GM12865 (cell line): ENCODE measurements around the gene NUDT16L1.
"Not testable (repeated sequence)": the region's sequence is repeated elsewhere in the genome, so short reads cannot be mapped to it uniquely, and the experiment has no call there.

Experiments used
- DNase-seq: peaks from one replicate; pipeline ENCODE4 v3.0.0; 2010; ENCODE audit warnings: low read depth
- H3K4me3 ChIP-seq: 2 replicates; pipeline ENCODE4 v1.5.1; 2011; ENCODE audit warnings: mild to moderate bottlenecking, low read depth, low read length, control low read depth
- TF ChIP-seq, protein P1 (sequence below): IDR thresholded peaks from 2 replicates; pipeline ENCODE4 v1.5.1; 2011; ENCODE audit warnings: low read length, control low read depth, low read depth, inconsistent platforms; ENCODE audit not compliant: insufficient read depth; ENCODE audit errors: missing control alignments

NUDT16L1 gene

DNA sequence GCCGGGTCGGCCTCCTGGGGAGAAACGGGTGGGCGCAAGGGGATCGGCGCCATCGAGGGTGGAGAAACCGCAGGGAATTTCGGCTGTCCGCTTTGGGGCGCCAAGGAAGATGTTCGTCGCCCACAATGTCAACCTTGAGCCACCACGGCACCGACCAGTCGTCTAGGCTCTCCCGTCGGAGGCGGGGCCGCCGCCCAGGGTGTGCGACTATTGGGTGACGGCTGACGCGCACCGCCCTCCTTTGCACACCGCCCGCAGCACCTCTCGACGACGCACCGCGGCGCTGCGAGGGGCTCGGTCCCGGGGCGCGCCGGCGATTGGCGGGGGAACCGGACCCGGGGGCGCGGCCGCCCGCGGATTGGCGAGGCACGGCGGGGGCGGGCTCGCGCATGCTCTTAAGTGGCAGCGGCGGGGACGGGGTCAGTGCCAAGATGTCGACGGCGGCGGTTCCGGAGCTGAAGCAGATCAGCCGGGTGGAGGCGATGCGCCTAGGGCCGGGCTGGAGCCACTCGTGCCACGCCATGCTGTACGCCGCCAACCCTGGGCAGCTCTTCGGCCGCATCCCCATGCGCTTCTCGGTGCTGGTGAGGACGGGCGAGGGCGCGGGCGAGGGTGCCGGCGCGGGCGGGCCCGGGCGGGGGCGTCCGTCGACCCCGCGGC, at the start of gene NUDT16L1:
NUDT16L1 (plus strand) TSS at position 267 of the 660 bp plus-strand sequence; CDS start at position 432, 165 bp downstream.
- peak within 1 kb of the TSS; percentile 81 for H3K4me3 ChIP-seq
- TF ChIP-seq, protein P1, sequence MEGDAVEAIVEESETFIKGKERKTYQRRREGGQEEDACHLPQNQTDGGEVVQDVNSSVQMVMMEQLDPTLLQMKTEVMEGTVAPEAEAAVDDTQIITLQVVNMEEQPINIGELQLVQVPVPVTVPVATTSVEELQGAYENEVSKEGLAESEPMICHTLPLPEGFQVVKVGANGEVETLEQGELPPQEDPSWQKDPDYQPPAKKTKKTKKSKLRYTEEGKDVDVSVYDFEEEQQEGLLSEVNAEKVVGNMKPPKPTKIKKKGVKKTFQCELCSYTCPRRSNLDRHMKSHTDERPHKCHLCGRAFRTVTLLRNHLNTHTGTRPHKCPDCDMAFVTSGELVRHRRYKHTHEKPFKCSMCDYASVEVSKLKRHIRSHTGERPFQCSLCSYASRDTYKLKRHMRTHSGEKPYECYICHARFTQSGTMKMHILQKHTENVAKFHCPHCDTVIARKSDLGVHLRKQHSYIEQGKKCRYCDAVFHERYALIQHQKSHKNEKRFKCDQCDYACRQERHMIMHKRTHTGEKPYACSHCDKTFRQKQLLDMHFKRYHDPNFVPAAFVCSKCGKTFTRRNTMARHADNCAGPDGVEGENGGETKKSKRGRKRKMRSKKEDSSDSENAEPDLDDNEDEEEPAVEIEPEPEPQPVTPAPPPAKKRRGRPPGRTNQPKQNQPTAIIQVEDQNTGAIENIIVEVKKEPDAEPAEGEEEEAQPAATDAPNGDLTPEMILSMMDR: peak; percentile 8
- DNase-seq: peak; percentile 98

DNA sequence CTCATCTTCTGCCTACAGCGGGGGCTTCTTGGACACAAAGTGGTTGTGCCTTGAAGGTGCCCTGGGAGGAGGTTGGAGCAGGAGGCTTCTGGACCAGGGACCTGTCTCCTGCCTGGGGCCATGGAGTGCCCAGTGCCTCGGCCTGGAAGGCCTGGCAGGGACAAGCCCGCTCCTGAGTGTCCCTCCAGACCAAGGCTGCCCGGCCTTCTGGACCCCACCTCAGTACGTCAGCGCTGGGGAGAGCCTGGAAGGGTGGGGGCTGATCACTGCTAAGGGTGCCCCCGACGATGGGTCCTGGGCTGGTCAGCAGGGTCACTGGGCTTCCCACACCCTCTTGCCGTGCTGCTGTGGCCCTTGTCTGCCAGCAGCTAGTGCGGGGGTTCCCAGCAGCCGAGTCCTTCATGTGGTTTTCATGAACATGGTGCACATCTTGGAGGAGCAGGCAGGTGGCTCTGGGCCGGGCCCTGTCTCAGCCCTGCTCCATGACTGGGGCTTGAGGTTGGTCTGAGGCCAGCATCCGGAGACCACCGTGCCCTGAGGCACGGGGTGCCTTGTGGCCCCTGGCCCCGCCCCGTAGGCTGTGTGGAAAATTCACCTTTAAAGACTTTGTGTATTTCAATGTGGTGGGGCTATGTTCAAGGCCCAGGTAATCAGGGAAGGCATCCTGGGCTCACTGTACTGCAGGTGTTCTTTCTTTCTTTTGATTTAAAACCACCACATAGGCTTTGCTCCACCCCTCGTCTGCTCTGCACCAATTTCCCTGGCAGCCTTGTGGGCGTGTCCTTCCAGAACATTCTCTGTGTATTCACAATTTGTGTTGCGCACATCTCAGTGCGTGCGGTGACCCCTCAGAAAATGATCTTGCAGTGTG, 46.4 kb upstream of the NUDT16L1 start:
- no peak for DNase-seq
- H3K4me3 ChIP-seq: no peak overlapping the region
- TF ChIP-seq, protein P1: no peak

DNA sequence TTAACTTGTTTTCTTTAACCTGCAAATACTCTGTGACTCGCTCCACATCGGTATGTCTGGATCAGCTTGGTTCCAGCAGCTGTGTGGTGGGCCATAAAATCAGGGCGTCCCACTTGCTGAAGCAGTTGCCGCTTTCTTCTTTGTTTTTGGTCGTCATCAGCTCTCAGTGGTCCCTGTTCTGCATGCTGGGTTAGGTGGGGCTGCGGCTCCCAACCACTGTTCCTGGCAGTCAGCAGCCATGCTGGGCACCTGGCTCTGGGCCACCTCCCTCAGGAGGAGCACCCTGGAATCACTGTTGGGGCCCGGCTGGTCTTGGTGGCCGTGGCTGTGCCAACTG, 45.8 kb upstream of the NUDT16L1 start:
- DNase-seq: no peak
- H3K4me3 ChIP-seq: no peak overlapping the region
- TF ChIP-seq, protein P1: no peak

DNA sequence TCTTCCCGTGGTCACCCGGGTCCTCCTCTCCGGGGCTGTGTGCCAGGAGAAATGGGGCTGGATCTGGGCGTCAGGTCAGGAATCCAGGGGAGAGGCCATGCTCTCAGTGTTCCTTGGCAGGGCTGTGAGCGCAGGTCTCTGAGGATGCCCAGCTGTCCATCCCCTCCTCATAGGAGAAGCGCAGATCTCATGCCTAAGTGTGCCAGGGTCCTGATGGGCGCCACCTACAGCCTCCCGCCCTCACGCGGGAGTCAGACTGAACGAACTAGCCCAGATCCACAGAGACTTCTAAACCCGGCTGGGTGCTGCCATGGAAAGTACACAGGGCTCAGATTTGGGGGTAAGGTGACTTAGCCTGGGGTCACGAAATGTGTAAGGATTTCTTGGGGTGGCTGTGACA, 44.4 kb upstream of the NUDT16L1 start:
- no peak overlapping the region for H3K4me3 ChIP-seq
- DNase-seq: no peak
- TF ChIP-seq, protein P1: no peak

DNA sequence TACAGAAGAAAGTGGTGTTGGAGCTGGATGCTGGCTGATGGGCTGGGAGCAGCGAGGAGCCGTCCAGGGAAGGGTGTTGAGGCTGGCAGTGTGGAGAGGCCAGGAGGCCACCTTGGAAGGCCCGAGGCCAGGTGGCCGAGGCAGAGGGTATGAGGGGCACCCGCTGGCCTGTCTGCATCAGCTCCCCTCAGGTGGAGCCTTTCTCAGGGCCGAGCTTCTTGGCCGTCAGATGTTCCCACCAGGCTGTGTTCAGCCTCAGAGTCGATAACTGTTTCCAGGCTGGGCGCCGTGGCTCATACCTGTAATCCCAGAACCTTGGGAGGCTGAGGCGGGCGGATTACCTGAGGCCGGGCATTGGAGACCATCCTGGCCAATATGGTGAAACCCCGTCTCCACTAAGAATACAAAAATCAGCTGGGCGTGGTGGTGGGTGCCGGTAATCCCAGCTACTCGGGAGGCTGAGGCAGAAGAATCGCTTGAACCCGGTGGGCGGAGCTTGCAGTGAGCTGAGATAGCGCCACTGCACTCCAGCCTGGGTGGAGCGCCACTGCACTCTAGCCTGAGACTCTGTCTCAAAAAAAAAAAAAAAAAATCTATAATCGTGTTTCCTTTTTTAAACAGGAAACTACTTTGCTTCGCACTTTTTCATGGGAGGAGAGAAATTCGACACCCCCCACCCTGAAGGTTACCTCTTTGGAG, 43.5 kb upstream of the NUDT16L1 start:
- no peak for DNase-seq
- H3K4me3 ChIP-seq: no peak overlapping the region
- TF ChIP-seq, protein P1: no peak

DNA sequence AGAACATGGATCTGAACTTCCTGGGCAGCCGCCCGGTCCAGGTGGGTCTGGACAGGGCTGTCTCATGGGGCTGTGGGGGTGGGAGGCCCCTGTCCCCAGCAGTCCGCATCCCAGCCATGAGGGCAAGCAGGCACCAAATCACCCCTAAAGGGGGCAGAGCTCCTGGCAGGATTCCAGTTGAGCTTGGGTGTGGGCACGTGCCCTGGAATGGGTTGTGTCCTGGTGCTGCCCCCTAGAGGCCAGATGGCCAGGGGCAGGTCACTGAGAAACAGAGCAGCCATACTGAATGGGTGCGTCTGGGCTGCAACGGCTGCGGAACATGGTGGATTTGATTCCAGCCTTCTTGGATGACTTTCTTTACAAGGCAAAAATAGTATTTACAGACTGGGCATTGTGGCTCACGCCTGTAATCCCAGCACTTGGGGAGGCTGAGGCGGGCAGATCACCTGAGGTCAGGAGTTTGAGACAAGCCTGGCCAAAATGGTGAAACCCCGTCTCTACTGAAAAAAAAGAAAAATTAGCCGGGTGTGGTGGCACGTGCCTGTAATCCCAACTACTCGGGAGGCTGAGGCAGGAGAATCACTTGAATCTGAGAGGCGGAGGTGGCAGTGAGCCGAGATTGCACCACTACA, 42.8 kb upstream of the NUDT16L1 start:
- TF ChIP-seq, protein P1: peak; percentile 84
- DNase-seq: peak; percentile 74
- H3K4me3 ChIP-seq: not testable (repeated sequence)
